GM19351 (cell line): ENCODE data around the gene GJB6.

ENCODE experiments used
- ATAC-seq: cut with Tn5 transposase; IDR thresholded peaks from one replicate; pipeline ENCODE4 v1.9.1; 2021; ENCODE audit warnings: mild to moderate bottlenecking, moderate library complexity; ENCODE audit not compliant: unreplicated experiment

Gene GJB6

DNA sequence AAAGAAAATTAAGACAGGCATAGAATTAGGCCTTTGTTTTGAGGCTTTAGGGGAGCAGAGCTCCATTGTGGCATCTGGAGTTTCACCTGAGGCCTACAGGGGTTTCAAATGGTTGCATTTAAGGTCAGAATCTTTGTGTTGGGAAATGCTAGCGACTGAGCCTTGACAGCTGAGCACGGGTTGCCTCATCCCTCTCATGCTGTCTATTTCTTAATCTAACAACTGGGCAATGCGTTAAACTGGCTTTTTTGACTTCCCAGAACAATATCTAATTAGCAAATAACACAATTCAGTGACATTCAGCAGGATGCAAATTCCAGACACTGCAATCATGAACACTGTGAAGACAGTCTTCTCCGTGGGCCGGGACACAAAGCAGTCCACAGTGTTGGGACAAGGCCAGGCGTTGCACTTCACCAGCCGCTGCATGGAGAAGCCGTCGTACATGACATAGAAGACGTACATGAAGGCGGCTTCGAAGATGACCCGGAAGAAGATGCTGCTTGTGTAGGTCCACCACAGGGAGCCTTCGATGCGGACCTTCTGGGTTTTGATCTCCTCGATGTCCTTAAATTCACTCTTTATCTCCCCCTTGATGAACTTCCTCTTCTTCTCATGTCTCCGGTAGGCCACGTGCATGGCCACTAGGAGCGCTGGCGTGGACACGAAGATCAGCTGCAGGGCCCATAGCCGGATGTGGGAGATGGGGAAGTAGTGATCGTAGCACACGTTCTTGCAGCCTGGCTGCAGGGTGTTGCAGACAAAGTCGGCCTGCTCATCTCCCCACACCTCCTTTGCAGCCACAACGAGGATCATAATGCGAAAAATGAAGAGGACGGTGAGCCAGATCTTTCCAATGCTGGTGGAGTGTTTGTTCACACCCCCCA lies 43.2 kb downstream of the GJB6 start:
- ATAC-seq: no peak

GRCh38 chr13:20186771-20187170 lies 45.3 kb downstream of the GJB6 start:
- no peak for ATAC-seq

- no peak for ATAC-seq
These were observed 46.6 kb downstream of the GJB6 start for GRCh38 chr13:20185366-20186056.

GRCh38 chr13:20182231-20182846 lies 49.8 kb downstream of the GJB6 start:
- peak; percentile 82 for ATAC-seq

- no peak for ATAC-seq
These were observed 50.9 kb downstream of the GJB6 start for GRCh38 chr13:20181188-20181587.

DNA sequence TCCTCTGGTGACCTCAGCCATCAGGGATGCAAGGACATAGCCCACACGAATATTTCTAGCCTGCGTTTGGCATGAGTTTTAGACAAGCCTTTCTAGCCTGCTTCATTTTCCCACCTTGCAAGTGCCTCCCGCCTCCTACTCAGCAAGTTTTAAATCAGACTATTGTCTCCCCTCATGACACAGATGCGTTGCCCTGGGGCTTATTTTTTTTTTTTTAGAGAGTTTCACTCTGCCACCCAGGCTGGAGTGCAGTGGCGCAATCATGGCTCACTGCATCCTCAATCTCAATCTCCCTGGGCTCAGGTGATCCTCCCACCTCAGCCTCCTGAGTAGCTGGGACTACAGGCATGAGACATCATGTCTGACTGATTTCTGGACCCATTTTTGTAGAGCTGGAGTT lies 54.0 kb downstream of the GJB6 start:
- ATAC-seq: no peak

GRCh38 chr13:20177049-20177831 lies 54.9 kb downstream of the GJB6 start:
- ATAC-seq: no peak

- ATAC-seq: no peak
These were observed 56.0 kb downstream of the GJB6 start for GRCh38 chr13:20175907-20176652.

GRCh38 chr13:20175406-20175794 lies 56.7 kb downstream of the GJB6 start:
- ATAC-seq: no peak

GRCh38 chr13:20174656-20175405 lies 57.3 kb downstream of the GJB6 start:
- peak; percentile 93 for ATAC-seq

GRCh38 chr13:20173116-20173746 lies 58.9 kb downstream of the GJB6 start:
- no peak for ATAC-seq
